IMR-90 (cell line): ENCODE measurements around the gene TES. TPM values are rescaled to one million over a fixed set of nuclear protein-coding genes. Genes with fewer than 3 reads are reported as not detected.

Experiments used
- ATAC-seq: fragments of 200-7000 bp; cut with Tn5 transposase; 2 replicates; pipeline ENCODE4 v1.9.1; 2020; ENCODE audit warnings: low read depth, mild to moderate bottlenecking, moderate library complexity
- BruUV-seq: library from RNA; stranded (reverse); fragments of 400-500 nt; replicated peaks from 2 replicates; lab custom pipeline; 2021; lab: Mats Ljungman, UMichigan
- CTCF ChIA-PET: fragments of 300-600 bp; formaldehyde crosslinking; extraction: SDS; loops from one replicate; lab custom pipeline; 2021; ENCODE audit warnings: antibody characterized with exemption; lab: Yijun Ruan, JAX
- POLR2A ChIA-PET: fragments of 300-600 bp; sonication (Branson Sonifier 250); formaldehyde crosslinking; loops from one replicate; lab custom pipeline; 2022; ENCODE audit warnings: antibody characterized with exemption; ENCODE audit not compliant: unreplicated experiment; lab: Charles Lee
- DNase-seq: peaks from one replicate; pipeline ENCODE4 v3.0.0; 2013
- H2AFZ ChIP-seq: replicated peaks from 2 replicates; pipeline ENCODE3; 2013; ENCODE audit warnings: low read length, mild to moderate bottlenecking; ENCODE audit not compliant: poor library complexity
- H2AK5ac ChIP-seq: 2 replicates; pipeline ENCODE4 v1.6.1; 2013; ENCODE audit warnings: low read depth, low read length, inconsistent platforms
- H2AK9ac ChIP-seq: replicated peaks from 2 replicates; pipeline ENCODE3; 2013; ENCODE audit warnings: mild to moderate bottlenecking, low read depth, low read length, moderate library complexity; ENCODE audit not compliant: poor library complexity
- H2BK120ac ChIP-seq: 2 replicates; pipeline ENCODE4 v1.6.1; 2013; ENCODE audit warnings: low read depth, low read length, inconsistent platforms
- H2BK15ac ChIP-seq: 3 replicates; pipeline ENCODE4 v1.6.1; 2013; ENCODE audit warnings: low read depth, low read length, inconsistent platforms
- H2BK20ac ChIP-seq: 2 replicates; pipeline ENCODE4 v1.6.1; 2013; ENCODE audit warnings: low read depth, mild to moderate bottlenecking, inconsistent platforms, low read length, moderate library complexity
- H2BK5ac ChIP-seq: 2 replicates; pipeline ENCODE4 v1.6.1; 2013; ENCODE audit warnings: mild to moderate bottlenecking, low read depth, low read length, inconsistent platforms; ENCODE audit not compliant: poor library complexity, severe bottlenecking
- H3K14ac ChIP-seq: replicated peaks from 2 replicates; pipeline ENCODE4 v1.6.1; 2013; ENCODE audit warnings: low read depth, low read length, inconsistent platforms
- H3K18ac ChIP-seq: 2 replicates; pipeline ENCODE4 v1.6.1; 2013; ENCODE audit warnings: low read depth, low read length, control low read depth
- H3K23ac ChIP-seq: 2 replicates; pipeline ENCODE4 v1.6.1; 2013; ENCODE audit warnings: low read depth, low read length, inconsistent platforms
- H3K27ac ChIP-seq: 2 replicates; pipeline ENCODE4 v1.5.1; 2013; ENCODE audit warnings: mild to moderate bottlenecking, control low read depth, low read length; ENCODE audit not compliant: insufficient read depth
- H3K27me3 ChIP-seq: 2 replicates; pipeline ENCODE4 v1.6.1; 2013; ENCODE audit warnings: low read length; ENCODE audit not compliant: control insufficient read depth, insufficient read depth
- H3K36me3 ChIP-seq: 2 replicates; pipeline ENCODE4 v1.6.1; 2013; ENCODE audit warnings: low read length, mixed read lengths; ENCODE audit not compliant: control insufficient read depth, insufficient read depth
- H3K4ac ChIP-seq: 2 replicates; pipeline ENCODE4 v1.6.1; 2013; ENCODE audit warnings: low read depth, low read length, inconsistent platforms
- H3K4me1 ChIP-seq: 2 replicates; pipeline ENCODE4 v1.6.1; 2013; ENCODE audit warnings: low read length, mixed read lengths; ENCODE audit not compliant: control insufficient read depth, insufficient read depth
- H3K4me2 ChIP-seq: 2 replicates; pipeline ENCODE4 v1.6.1; 2013; ENCODE audit warnings: low read depth, mild to moderate bottlenecking, control low read depth, low read length, moderate library complexity
- H3K4me3 ChIP-seq: 2 replicates; pipeline ENCODE4 v1.5.1; 2013; ENCODE audit warnings: low read depth, mild to moderate bottlenecking, control low read depth, low read length, moderate library complexity; ENCODE audit not compliant: insufficient read depth
- H3K56ac ChIP-seq: 2 replicates; pipeline ENCODE4 v1.6.1; 2013; ENCODE audit warnings: low read length, inconsistent platforms; ENCODE audit not compliant: insufficient read depth; ENCODE audit errors: extremely low read depth
- H3K79me1 ChIP-seq, 2 experiments: 2 replicates each; pipeline ENCODE4 v1.6.1; 2013; ENCODE audit warnings: low read length in 2 of 2, inconsistent platforms in 1 of 2, low read depth in 1 of 2
- H3K9ac ChIP-seq: 2 replicates; pipeline ENCODE4 v1.6.1; 2013; ENCODE audit warnings: low read depth, low read length, control low read depth
- H3K9me1 ChIP-seq: 2 replicates; pipeline ENCODE4 v1.6.1; 2013; ENCODE audit warnings: low read length, inconsistent platforms; ENCODE audit not compliant: insufficient read depth
- H3K9me3 ChIP-seq: 2 replicates; pipeline ENCODE4 v1.6.1; 2013; ENCODE audit warnings: low read length; ENCODE audit not compliant: control insufficient read depth, insufficient read depth
- H4K20me1 ChIP-seq: 2 replicates; pipeline ENCODE4 v1.6.1; 2013; ENCODE audit warnings: low read length, inconsistent platforms; ENCODE audit not compliant: insufficient read depth
- H4K5ac ChIP-seq: 2 replicates; pipeline ENCODE4 v1.6.1; 2013; ENCODE audit warnings: mild to moderate bottlenecking, low read depth, low read length, control low read depth
- H4K8ac ChIP-seq, 2 experiments: 2 replicates each; pipeline ENCODE4 v1.6.1; 2013; ENCODE audit warnings: low read depth in 2 of 2, low read length in 2 of 2, control low read depth in 1 of 2, inconsistent platforms in 1 of 2
- H4K91ac ChIP-seq: 2 replicates; pipeline ENCODE4 v1.6.1; 2013; ENCODE audit warnings: low read depth, low read length, inconsistent platforms; ENCODE audit not compliant: insufficient read depth
- WGBS, 2 experiments: methylation state at CpG; one replicate each; pipeline versions ENCODE4 v1.1.5 to v1.1.7; 2013; ENCODE audit warnings: missing lambda C conversion rate in 2 of 2; ENCODE audit not compliant: insufficient read length in 1 of 2; ENCODE audit errors: extremely low coverage in 2 of 2; 5-methylcytosine and 5-hydroxymethylcytosine counted together
- dilution Hi-C: fragments of 300-500 bp; cut with HindIII; formaldehyde crosslinking; loops from one replicate; pipeline ENCODE4 v1.14.3; 2018; ENCODE audit warnings: low sequenced_read_pairs; ENCODE audit not compliant: unreplicated experiment
- in situ Hi-C: fragments of 300-500 bp; cut with MboI; formaldehyde crosslinking; loops from 3 replicates; pipeline ENCODE4 v1.14.3; 2019; ENCODE audit warnings: low sequenced_read_pairs, inconsistent platforms, mixed read lengths
- intact Hi-C: fragments of 100-400 bp; cut with micrococcal nuclease; formaldehyde crosslinking; loops from 2 replicates; pipeline ENCODE4 v1.10.0; 2022
- polyA plus RNA-seq, 3 experiments: library from polyadenylated mRNA; depleted of rRNA; stranded (reverse); fragments of >200 nt; gene quantifications; 2 replicates each; pipeline ENCODE4 v1.2.3, GENCODE V29; 2012; ENCODE audit warnings: low replicate concordance in 1 of 3
- total RNA-seq: library from RNA; depleted of rRNA; stranded (reverse); fragments of >200 nt; gene quantifications from 2 replicates; pipeline ENCODE4 v1.2.3, GENCODE V29; 2012
- TF ChIP-seq, protein P1 (sequence below): fragments of 150-350 bp; IDR thresholded peaks from 2 replicates; pipeline ENCODE4 v1.6.1; 2017; ENCODE audit warnings: mild to moderate bottlenecking, antibody characterized with exemption, low read length, low read depth

TES gene
- total and polyA plus RNA-seq, 2 of the 4 experiments (the other 2 are of a cell fraction) = 54.0 to 83.3 TPM

DNA sequence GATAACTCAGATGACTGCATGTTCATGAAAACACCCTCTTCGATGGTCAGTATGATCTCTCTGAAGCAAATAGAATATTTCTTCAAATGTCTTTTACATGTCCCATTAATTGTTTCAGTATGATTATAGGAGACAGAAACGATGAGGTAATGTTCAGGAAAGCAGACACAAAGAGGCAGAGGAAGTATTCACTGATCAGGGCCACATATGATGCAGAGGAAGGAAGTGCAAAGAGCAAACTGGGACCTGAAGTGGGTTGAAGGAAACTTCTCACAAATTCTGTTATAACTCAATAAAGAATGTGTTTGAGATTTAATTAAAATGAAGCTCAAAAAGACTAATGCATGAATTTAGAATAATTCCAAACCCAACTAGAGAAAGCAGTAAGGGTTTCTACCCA lies 70.5 kb downstream of the TES start:
- no peak for ATAC-seq
- H3K27me3 ChIP-seq = no peaks in the 10 kb centered on the region

More for the DNA sequence above, 70.5 kb downstream of the TES start:
- Histone ChIP-seq H3K4ac (no peak overlapping the region), H3K9ac (no peak overlapping the region), H3K4me3 (no peak overlapping the region), H3K36me3 (no peaks in the 10 kb centered on the region), H3K18ac (no peak overlapping the region), H2BK20ac (no peak overlapping the region), H2BK15ac (no peak overlapping the region), H2BK120ac (no peak overlapping the region), H3K9me1 (no peaks in the 10 kb centered on the region), H3K56ac (no peak overlapping the region), H3K23ac (no peak overlapping the region; the same call in 1 of the 2 replicates), H4K8ac (no peak overlapping the region), H2AFZ (no peak overlapping the region), H3K79me1 (no peaks in the 10 kb centered on the region; a peak in 1 of 4 replicates), H2AK5ac (no peak overlapping the region), H3K14ac (no peak overlapping the region), H3K4me2 (no peak overlapping the region), H4K20me1 (no peaks in the 10 kb centered on the region), H3K9me3 (no peaks in the 10 kb centered on the region), H2AK9ac (no peak overlapping the region), H3K4me1 (peaks cover 2% of the 10 kb centered on the region; the same call in 1 of the 2 replicates), H4K5ac (no peak overlapping the region), H3K27ac (no peak overlapping the region), H4K91ac (no peak overlapping the region), H2BK5ac (no peak overlapping the region)
- in situ Hi-C loops (no loop called here), dilution Hi-C loops (no loop called here), intact Hi-C loops (no loop called here)
- BruUV-seq = no TSS peak
- TF ChIP-seq, protein P1, sequence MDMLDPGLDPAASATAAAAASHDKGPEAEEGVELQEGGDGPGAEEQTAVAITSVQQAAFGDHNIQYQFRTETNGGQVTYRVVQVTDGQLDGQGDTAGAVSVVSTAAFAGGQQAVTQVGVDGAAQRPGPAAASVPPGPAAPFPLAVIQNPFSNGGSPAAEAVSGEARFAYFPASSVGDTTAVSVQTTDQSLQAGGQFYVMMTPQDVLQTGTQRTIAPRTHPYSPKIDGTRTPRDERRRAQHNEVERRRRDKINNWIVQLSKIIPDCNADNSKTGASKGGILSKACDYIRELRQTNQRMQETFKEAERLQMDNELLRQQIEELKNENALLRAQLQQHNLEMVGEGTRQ = no peak
- no peak for DNase-seq
- ChIA-PET POLR2A (no interaction called here), CTCF (no interaction called here)
- no CpG with 5 or more reads among the region's 2 CpGs for WGBS, 2 experiments
